Mammary epithelial cell (primary cell): ENCODE data around the gene IGFBP6.

Source experiments
- EZH2 ChIP-seq: IDR thresholded peaks from 2 replicates; pipeline ENCODE4 v1.6.1; 2012; ENCODE audit warnings: low read length, inconsistent platforms, borderline replicate concordance
- TF ChIP-seq, protein P1 (sequence below), 2 donors: IDR thresholded peaks in 1 of 2; conservative IDR thresholded peaks in 1 of 2; 2 replicates each; pipeline ENCODE4 v1.5.1; 2011 to 2012; ENCODE audit warnings: inconsistent platforms in 2 of 2, low read length in 2 of 2, mild to moderate bottlenecking in 2 of 2, control low read depth in 1 of 2, low read depth in 1 of 2; ENCODE audit not compliant: insufficient read depth in 1 of 2; ENCODE audit errors: extremely low read depth in 1 of 2

- no peak for TF ChIP-seq EZH2
- TF ChIP-seq, protein P1, sequence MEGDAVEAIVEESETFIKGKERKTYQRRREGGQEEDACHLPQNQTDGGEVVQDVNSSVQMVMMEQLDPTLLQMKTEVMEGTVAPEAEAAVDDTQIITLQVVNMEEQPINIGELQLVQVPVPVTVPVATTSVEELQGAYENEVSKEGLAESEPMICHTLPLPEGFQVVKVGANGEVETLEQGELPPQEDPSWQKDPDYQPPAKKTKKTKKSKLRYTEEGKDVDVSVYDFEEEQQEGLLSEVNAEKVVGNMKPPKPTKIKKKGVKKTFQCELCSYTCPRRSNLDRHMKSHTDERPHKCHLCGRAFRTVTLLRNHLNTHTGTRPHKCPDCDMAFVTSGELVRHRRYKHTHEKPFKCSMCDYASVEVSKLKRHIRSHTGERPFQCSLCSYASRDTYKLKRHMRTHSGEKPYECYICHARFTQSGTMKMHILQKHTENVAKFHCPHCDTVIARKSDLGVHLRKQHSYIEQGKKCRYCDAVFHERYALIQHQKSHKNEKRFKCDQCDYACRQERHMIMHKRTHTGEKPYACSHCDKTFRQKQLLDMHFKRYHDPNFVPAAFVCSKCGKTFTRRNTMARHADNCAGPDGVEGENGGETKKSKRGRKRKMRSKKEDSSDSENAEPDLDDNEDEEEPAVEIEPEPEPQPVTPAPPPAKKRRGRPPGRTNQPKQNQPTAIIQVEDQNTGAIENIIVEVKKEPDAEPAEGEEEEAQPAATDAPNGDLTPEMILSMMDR (conservative IDR thresholded peaks at IDR 0.05 in 1 of 2, IDR thresholded peaks at IDR 0.05 in 1 of 2; ENCODE audit: extremely low read depth in 1 of 2, insufficient read depth in 1 of 2, low read depth in 1 of 2, low read length in 2 of 2): no peak
Observed at GRCh38 chr12:53079226-53080117, 18.0 kb upstream of the IGFBP6 start, which contains the start of gene SPRYD3.
